GM19240 (cell line): Measurements from ENCODE around the gene SYT8.

Experiments
- DNase-seq: peaks from one replicate; pipeline ENCODE4 v3.0.0; 2011; ENCODE audit warnings: low spot score; ENCODE audit not compliant: insufficient read length

Gene SYT8

GRCh38 chr11:1817511-1817910 lies 17.3 kb upstream of the SYT8 start:
- no peak for DNase-seq

- DNase-seq: no peak
These were observed 15.7 kb upstream of the SYT8 start for GRCh38 chr11:1819074-1819473.

- DNase-seq: no peak
These were observed 14.1 kb upstream of the SYT8 start for GRCh38 chr11:1820463-1821325.

GRCh38 chr11:1821562-1821961 lies 13.2 kb upstream of the SYT8 start:
- no peak for DNase-seq

- DNase-seq: no peak
These were observed 12.0 kb upstream of the SYT8 start for GRCh38 chr11:1822648-1823375.

- DNase-seq: no peak
These were observed 11.2 kb upstream of the SYT8 start for GRCh38 chr11:1823376-1824220.

- no peak for DNase-seq
These were observed 10.4 kb upstream of the SYT8 start for GRCh38 chr11:1824221-1825038.

- no peak for DNase-seq
These were observed 9.6 kb upstream of the SYT8 start for GRCh38 chr11:1825039-1825740.

- no peak for DNase-seq
These were observed 8.9 kb upstream of the SYT8 start for GRCh38 chr11:1825785-1826451.

GRCh38 chr11:1826552-1827094 lies 8.2 kb upstream of the SYT8 start:
- no peak for DNase-seq

GRCh38 chr11:1827095-1827813 lies 7.5 kb upstream of the SYT8 start:
- no peak for DNase-seq

- DNase-seq: no peak
These were observed 6.9 kb upstream of the SYT8 start for GRCh38 chr11:1827931-1828330.

- no peak for DNase-seq
These were observed 6.2 kb upstream of the SYT8 start for GRCh38 chr11:1828542-1828941.

- DNase-seq: no peak
These were observed 5.6 kb upstream of the SYT8 start for GRCh38 chr11:1829039-1829820.

GRCh38 chr11:1830004-1830321 lies 4.8 kb upstream of the SYT8 start:
- DNase-seq: no peak

GRCh38 chr11:1830322-1831223 lies 4.2 kb upstream of the SYT8 start:
- no peak for DNase-seq
